GM12878 (cell line): ENCODE results near the gene TRAK2. TPM values are rescaled to one million over a fixed set of nuclear protein-coding genes. Genes with fewer than 3 reads are reported as not detected.

Experiments
- GATAD2B ChIP-seq: fragments of 450-650 bp; conservative IDR thresholded peaks from 2 replicates; pipeline ENCODE4 v1.6.1; 2017; ENCODE audit warnings: low read depth, mild to moderate bottlenecking, moderate library complexity
- IKZF1 ChIP-seq: fragments of 450-650 bp; conservative IDR thresholded peaks from 2 replicates; pipeline ENCODE4 v1.6.1; 2017; ENCODE audit warnings: antibody characterized with exemption, mild to moderate bottlenecking
- JUNB ChIP-seq: IDR thresholded peaks from 2 replicates; pipeline ENCODE4 v1.6.1; 2016; ENCODE audit warnings: antibody characterized with exemption, mild to moderate bottlenecking
- KDM1A ChIP-seq: fragments of 200-600 bp; sonication (generic); IDR thresholded peaks from 2 replicates; pipeline ENCODE4 v1.6.1; 2016; ENCODE audit warnings: borderline replicate concordance
- MEF2A ChIP-seq: IDR thresholded peaks from 2 replicates; pipeline ENCODE4 v1.6.1; 2011; ENCODE audit warnings: low read depth, mild to moderate bottlenecking, low read length, moderate library complexity; ENCODE audit not compliant: insufficient read depth
- TBL1XR1 ChIP-seq: IDR thresholded peaks from 2 replicates; pipeline ENCODE4 v1.6.1; 2012; ENCODE audit warnings: low read depth, low read length, improper control_type of control experiment
- ZBTB40 ChIP-seq: fragments of 450-650 bp; IDR thresholded peaks from 2 replicates; pipeline ENCODE4 v1.6.1; 2016; ENCODE audit warnings: mild to moderate bottlenecking, moderate library complexity, borderline replicate concordance
- ZNF207 ChIP-seq: fragments of 450-650 bp; IDR thresholded peaks from 2 replicates; pipeline ENCODE4 v1.6.1; 2014; ENCODE audit warnings: antibody characterized with exemption, mild to moderate bottlenecking, borderline replicate concordance
- polyA plus RNA-seq, 11 experiments: library from polyadenylated mRNA; depleted of rRNA in 4 of 11; unstranded in 6 of 11; stranded (reverse) in 5 of 11; fragments of >200 nt; fragmentation: Nextera tagmentation in 4 of 11; fragmentation: Illumina TruSeq in 1 of 11; extraction: Ambion mirVana in 4 of 11; extraction: Trizol in 1 of 11; gene quantifications; 1 replicate in 1 of 11; 2 replicates in 10 of 11; pipeline versions ENCODE4 v1.2.1 to v1.2.3, GENCODE V29; 2011 to 2016; ENCODE audit warnings: inconsistent platforms in 2 of 11, missing spikeins in 2 of 11, low read depth in 1 of 11
- total RNA-seq, 4 experiments: library from RNA; depleted of rRNA in 3 of 4; stranded (reverse); fragments of >200 nt in 3 of 4; fragmentation: Illumina TruSeq in 1 of 4; extraction: Trizol in 1 of 4; gene quantifications; 2 replicates each; pipeline versions ENCODE4 v1.2.1 to v1.2.3, GENCODE V29; 2013 to 2021

The TRAK2 gene
- total and polyA plus RNA-seq, 10 of the 15 experiments (the other 5 are each of a cell fraction or from before 2014, with no cell fraction given): 5.2 to 20.0 (median 11.8) TPM

- TF ChIP-seq ZBTB40: no peak
- TF ChIP-seq JUNB: no peak
- no peak for TF ChIP-seq IKZF1
- TF ChIP-seq ZNF207: no peak
- TF ChIP-seq KDM1A: no peak
- no peak for TF ChIP-seq TBL1XR1
- TF ChIP-seq MEF2A: no peak
- no peak for TF ChIP-seq GATAD2B
- TF ChIP-seq, all 136 proteins: peak for 0
Observed at GRCh38 chr2:201403880-201404279, 47.4 kb downstream of the TRAK2 start (continued).
